HG02610 (cell line): ENCODE results near the gene PPARG.
"Not testable (repeated sequence)": the region's sequence is repeated elsewhere in the genome, so short reads cannot be mapped to it uniquely, and the experiment has no call there.

ENCODE experiments used
- ATAC-seq: cut with Tn5 transposase; IDR thresholded peaks from one replicate; pipeline ENCODE4 v1.9.1; 2021; ENCODE audit warnings: mild to moderate bottlenecking, moderate library complexity; ENCODE audit not compliant: unreplicated experiment

The PPARG gene

DNA sequence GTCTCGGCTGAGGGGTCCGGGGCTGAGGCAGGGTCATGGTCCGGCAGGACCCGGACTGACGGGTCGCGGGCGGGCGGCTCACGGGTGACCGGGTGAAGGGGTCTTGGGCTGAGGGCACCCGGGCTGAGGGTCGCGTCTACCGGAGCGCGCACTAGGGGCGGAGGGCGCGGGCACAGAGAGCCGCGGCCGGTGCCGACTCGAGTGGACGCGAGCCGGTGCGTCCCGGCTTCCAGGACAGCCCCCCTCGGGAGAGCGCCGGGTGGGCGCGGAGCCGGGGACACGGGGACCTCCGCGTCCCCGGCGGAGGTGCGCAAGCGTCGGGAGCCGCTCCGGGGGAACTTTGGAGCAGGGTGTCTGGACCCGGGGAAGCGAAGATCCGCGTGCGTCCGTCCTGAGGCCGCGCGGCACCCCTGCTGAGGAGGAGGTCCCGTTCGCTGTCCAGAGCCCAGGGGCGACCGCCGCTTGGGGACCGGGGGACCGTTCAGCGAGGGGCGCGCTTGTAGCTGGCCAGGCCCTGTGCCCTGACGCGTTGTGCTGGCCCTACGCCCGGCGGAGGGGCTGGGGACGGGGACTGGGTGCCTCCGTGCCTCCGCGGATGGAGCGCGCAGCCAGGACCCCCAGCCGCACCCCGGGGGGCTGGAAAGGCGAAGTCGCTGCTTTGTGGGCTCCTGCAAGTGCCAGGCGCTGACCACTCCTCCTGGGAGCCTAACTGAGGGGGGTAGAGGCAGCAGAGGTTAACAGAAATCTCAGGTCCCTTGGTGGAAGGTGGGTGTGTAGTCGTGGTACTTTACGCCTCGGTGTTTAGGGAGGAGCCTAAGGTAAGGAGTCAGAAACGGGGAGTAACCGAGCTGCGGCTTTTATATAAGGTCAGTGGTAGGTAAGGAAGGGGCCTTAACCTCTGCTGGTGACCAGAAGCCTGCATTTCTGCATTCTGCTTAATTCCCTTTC lies at the start of gene PPARG:
PPARG (plus strand) TSS at position 889 of the 948 bp plus-strand sequence. CDS start 90,642 bp downstream, outside the sequence.
- ATAC-seq, result no peak

DNA sequence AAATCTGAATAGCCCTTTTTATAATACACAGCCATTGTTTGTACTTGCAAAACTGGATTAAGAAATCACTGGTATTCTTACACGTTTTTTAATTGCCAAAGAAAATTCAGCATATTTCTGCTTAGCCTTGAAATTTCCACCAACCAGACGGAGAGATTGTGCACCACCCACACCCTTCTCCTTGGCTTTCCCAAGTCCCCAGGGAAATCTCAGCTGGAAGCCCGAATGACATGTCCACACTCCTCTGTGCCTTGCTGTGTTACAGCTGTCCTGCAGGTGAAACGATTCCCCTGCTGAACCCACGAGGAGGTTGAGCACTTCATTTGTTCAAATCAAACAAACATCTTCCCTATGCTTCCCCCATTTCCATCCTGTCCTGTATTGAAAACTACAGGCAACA lies 49.6 kb upstream of the PPARG start:
- no peak for ATAC-seq

DNA sequence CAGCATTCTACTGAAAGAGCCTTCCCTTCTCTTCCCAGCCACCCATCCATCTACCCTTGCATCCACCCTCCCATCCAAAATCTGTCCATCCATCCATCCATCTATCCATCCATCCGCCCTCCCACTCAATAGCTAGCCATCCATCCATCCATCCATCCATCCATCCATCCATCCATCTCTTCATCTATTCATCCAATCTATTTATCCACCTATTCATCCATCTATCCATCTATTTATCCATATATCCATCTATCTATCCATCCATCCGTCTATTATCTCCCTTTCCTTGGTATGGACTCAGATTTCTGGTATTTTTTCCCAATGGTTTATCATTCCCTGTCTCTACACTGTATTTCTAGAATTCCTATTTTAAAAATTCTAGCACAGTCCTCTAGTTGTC lies 46.1 kb upstream of the PPARG start:
- ATAC-seq, result no peak

DNA sequence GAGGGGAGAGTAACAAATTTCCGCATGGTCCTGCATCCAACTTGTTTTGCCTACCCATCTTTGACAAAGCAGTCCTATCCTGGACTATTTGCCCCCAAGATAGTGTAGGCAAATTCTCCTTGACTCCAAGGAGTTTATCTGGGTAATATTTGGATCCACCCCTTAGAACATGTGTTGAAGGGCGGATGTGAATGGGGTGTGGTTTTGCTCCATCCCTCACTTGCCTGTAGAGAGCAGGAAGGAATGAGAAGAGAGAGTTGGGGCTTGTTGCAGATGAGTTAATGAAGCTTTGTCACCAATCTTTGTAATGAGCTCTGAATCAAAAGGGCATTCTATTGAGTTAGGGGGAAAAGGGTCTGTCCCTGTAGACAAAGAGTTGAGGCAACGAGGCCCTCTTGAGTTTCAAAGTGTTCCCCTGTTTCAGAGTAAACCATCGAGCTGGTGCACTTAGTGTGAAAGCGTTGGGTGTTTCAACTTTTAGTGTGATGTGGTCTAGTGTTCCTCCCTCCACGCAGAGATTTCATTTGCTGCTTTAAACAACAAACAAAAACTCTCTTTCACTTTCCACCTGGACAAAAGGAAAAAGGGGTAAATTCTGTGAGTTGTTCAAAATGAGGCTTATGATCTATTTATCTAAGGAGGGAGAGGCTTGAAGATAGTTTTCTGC lies 42.2 kb upstream of the PPARG start:
- ATAC-seq, result no peak

DNA sequence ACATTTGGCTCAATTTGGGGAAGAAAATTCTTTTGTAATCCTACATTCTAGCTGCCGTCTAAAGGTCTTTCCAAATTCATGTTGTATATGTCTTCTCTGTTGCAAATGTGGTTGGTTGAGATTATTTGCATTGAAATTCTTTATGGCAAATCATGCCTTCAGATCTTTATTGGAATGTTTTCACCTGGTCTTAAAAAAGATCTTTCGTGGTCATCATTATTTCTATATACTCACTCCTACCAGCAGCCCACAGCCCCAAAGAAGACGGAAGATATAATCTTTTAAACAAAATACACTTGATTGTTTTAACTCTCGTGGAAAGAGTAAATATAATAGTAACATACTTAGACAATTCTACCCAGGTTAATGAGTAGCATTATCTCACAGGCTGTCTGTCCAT lies 41.5 kb upstream of the PPARG start:
- no peak for ATAC-seq

DNA sequence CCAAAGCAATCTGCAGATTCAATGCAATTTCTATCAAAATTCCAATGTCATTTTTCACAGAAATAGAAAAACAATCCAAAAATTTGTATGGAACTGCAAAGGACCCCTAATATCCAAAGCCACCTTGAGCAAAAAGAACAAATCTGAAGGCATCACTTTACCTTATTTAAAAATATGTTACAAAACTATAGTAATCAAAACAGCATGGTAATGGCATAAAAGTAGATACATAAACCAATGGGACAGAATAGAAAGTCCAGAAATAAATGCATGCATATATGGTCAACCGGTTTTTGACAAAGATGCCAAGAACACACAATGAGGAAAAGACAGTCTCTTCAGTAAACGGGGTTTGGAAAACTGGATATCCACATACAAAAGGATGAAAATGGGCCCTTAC lies 39.4 kb upstream of the PPARG start:
- ATAC-seq, result no peak

DNA sequence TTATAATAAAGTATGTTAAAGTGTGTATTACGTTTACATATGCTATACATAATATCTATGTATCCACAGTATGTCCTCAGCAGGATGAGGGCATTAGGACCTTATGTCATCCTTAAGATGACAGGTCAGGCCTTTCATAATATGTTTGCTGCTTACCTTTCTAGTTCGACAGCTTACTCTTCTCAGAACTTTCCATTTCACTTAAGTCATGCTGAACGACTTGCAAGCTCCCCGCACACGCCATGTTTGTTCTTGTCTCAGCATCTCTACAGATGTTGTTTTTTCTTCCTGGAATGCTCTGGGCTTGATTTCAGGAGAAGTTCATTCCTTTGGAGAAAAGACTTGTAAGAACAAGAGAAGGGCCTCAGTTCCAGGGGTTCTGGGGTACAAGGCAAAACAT lies 36.0 kb upstream of the PPARG start:
- no peak for ATAC-seq

DNA sequence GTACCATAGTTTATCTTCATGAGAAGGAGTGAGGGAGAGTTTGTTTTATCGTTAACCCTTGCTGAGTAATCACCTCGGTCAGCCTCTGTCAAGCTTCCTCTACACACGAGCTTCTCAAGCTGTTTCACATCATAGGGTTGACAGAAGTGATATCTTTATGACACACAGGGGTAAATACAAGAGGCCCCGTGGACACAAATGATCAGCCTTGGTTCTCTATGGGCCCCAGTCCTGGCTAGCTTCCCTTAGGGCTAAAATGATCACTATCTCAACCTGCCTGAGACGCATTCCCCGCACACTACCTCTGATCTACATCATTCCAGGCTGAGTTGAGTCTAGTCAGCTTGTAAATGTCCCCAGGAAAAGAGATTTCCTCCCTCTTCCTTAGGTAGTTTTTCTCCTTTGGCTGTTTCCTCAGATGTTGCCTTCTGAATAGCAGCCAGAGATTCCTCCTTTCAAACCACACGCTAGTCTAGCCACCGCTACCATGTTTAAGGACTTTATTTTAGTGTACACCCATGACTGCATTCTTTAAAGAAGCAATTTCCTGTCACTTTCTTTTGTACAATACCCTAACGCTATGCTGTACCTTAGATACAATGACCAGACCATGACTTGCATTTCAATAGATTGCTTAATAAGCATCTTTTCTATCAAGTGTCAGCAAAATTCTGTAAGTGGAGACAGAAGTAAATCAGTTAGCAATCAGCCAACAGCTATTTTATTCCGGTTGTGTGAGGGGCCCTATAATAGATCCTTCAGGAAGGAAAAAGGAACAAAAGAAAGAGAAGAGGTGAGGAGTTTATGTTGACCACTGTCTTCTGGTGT lies 35.1 kb upstream of the PPARG start:
- ATAC-seq, result no peak

DNA sequence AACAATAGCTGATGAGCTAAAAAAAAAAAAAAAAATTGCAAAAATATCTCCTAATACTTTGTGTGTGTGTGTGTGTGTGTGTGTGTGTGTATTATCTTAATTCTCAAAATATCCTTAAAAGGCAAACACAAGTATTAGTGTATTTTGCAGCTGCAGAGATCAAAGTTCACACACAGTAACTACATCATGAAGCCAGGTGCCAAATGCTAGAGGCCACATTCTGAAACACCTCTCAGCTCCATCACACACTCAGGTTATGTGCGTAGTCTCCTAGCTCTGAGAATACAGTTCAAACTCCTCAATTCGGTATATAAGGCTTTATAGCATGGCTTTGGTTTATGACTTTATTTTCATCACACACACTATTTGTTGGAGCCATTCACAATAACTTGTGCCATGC lies 33.5 kb upstream of the PPARG start:
- ATAC-seq, result no peak

DNA sequence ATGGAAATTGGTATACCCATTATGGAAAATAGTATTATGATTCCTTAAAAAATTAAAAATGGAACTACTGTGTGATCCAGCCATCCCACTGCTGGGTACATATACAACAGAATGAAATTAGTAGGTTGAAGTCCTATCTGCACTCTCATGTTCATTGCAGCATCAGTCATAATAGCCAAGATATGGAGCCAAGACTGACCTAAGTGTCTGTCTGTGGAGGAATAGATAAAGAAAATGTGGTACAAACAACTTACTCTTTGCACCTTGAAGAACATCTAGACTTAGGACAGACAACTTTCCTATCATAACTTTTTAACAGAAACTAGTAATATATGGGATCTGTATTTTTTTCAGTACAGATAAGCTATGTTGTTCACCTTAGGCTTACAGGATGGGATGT lies 30.0 kb upstream of the PPARG start:
- no peak for ATAC-seq

DNA sequence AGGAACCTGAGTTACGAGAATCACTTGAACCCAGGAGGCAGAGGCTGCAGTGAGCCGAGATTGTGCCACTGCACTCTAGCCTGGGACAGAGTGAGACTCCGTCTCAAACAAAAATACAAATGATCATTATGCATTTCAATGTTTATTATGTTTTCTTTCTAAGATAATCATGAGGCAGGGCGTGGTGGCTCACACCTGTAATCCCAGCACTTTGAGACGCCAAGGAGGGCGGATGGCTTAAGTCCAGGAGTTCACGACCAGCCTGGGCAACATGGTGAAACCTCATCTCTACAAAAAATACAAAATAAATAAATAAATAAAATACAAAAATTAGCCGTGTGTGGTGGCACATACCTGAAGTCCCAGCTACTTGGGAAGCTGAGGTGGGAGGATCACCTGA lies 26.7 kb upstream of the PPARG start:
- not testable (repeated sequence) for ATAC-seq

DNA sequence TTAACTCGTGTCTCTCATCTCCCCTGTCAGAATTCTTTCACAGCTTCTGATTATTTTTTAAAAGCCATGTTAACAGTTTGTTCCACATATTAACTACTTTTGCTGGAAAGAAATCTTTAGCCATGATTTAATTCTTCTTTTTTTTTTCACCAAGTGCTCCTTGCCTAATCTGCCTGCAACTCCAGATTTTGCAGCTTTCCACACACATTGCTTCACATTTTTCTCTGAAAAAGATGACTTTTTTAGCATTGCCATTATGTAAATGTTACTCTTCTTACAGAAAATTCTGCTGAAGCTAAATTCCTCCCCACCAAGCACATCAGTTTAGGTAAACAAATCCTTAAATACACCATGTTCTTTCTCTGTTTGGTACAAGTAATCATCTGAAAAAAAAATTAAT lies 23.4 kb upstream of the PPARG start:
- ATAC-seq, result no peak

DNA sequence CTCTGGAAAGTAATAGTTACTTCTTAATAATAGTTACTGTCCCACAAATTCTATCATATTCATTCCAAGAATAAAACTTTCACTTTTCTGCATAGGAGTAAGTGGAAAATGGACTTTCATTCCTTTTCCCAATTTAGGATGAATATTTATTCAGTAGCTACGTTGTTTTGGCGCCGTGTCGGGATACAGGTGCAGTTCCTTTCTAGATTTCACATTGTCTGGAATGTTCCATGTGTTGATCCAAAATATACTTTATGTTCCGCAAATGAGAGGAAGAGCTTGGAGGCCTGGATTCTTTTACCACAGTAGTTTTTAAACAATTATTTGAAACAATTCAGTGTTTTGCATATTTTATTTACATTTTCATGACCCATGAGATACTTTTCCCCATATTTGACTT lies 22.8 kb upstream of the PPARG start:
- ATAC-seq, result no peak

DNA sequence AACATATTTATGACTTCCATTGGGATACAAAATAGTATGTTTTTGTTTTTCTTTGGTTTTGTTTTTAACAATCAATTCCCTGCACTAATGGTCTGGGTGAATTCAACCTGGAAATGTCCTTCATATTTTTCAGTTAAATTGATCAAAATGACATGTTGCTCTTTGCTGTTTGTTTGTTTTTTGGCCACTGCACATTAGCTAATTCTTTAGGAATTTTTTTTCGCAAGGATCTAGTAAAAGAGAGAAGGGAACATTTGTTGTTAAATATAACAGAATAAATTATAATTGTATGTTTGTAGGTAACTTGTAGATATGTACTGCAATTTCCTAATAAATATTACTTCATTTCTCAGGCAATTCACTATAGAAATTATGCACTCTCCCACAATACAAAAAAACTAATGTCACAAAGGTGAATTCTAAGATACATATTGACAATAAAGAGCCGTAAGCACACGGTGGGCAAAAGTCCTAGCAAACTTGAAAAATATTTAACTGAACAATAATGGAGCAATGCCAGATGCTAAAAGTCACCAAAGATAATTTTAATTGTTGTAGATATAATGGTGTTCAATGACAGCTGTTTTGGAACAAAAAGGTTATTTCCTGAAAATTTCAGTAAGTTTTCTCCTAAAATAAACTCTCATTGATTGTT lies 21.4 kb upstream of the PPARG start:
- ATAC-seq, result no peak

DNA sequence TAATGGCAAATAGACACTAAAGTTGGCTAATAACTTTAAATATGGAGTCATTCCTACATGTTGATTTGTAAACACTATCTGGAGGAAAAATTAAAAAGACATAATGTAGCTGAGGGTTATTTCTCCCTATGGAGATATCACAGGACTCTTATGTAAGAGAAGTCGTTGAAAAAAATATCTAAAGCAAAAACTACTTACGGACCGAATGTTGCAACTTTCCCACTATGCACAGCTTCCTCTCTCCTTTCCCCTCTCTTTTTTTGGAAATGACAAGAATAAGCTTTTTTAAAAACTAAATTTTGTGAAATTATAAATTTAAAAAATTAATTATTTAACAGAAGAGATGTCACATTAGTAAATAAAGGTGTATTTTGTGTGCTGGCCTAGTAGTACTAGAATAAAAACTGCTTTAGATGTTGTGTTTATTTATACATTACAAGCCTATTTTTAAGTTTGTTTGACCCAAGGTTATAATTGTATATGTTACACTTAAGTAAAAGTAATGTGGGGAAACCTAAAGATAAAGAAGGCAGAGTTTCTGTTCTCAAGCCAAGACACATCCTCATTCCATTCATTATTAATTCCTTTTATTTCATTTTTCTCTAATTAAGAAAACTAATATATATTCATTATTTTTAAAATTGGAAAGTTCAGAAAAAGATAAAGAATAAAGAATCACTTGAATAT lies 20.7 kb upstream of the PPARG start:
- no peak for ATAC-seq

DNA sequence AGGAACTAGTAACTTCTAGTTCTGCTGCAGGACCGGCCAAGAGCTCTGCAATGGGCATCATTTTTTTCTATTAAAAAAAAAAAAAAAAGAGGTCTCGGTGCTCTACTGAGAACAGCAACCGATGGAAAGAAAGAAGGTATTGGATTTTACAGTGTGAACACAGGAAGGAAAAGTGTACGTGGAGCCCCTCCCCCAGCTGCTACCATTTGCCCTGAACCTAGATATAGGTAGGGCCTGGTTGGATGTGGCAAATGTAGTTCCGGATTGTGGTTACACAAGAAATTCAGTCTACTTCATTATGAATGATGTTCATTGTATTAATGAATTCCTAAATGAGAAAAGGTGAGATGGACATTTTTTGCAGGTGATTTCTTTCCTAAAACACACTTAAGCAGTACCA lies 17.9 kb upstream of the PPARG start:
- no peak for ATAC-seq

DNA sequence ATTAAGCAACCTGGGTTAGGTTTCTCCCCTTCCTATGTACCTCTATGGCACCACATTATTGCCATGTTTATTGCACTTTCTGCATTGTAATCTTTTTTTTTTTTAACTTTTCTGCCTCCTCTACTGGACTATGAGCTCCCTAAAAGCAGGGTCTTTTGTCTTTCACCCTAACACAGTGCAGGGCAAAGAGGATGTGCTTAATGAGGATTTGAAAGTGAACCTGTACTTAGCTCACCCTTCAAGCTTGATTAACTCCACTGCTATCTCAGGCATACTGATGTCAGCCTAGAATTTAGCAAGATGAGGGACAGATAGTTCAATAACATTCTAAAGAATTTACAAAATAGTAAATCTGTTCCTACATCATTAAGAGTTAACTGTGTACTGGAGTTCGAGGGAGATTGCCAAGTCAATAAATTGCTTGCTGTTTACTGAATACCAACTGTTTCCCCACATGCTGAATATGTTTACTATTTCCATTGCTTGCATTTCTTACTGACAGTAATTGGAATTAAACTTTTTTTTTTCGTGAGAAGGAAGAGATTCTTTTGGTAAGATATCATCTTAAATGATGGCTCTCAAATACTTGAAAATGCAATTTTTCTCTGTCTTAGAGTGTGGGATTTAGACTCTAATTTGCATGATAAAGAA lies 15.7 kb upstream of the PPARG start:
- peak; percentile 98 for ATAC-seq

DNA sequence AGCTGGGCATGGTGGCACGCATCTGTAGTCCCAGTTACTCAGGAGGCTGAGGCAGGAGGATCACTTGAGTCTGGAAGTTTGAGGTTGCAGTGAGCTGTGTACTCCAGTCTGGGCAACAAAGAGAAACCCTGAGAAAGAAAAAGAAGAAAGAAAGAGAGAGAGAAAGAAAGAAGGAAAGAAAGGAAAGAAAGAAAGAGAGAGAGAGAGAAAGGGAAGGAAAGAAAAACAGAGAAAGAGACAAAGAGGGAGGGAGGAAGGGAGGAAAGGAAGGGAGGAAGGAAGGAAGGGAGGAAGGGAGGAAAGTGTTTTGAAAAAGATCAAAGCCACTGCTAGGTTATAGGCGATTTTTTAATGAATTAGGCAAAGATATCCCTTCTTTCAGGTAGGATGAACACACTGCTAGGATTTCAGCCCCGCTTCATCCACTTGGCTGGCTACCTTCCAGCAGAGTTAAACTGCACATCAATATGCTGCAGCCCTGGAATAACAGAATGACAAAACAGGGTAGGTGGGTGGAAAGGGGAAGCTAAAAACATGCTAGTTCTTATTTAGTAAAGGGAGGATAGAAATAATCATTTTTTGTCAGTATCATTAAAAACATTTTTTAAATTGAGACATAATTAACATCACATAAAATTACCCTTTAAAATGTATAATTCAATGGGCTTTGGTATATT lies 12.8 kb upstream of the PPARG start:
- no peak for ATAC-seq

DNA sequence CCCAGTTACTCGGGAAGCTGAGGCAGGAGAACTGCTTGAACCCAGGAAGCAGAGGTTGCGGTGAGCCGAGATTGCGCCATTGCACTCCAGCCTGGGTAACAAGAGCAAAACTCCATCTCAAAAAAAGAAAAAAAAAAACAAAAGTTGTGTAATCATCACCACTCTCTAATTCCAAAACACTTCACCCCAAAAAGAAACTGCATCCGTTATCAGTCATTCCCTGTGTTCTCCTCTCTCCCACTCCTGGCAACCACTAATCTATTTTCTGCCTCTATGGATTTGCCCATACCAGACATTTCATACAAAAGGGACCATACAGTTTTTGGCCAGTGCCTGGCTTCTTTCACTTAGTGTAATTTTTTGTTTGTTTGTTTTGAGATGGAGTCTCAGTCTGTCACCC lies 12.0 kb upstream of the PPARG start:
- not testable (repeated sequence) for ATAC-seq
